Esophagus squamous epithelium (tissue), 5 donors: ENCODE measurements around the gene AP3B2. TPM values are rescaled to one million over a fixed set of nuclear protein-coding genes. Genes with fewer than 3 reads are reported as not detected.
A peak's percentile ranks its signal among the peaks of the same experiment; 100 is the strongest.
"Not testable (repeated sequence)": the region's sequence is repeated elsewhere in the genome, so short reads cannot be mapped to it uniquely, and the experiment has no call there.

Source experiments
- DNase-seq: peaks from one replicate; lab custom pipeline; 2025; lab: John Stamatoyannopoulos, UW
- H3K27ac ChIP-seq, 4 donors: fragments of 200-600 bp; sonication (generic); one replicate each; pipeline ENCODE4 v1.5.1; 2016 to 2019; ENCODE audit warnings: mild to moderate bottlenecking in 1 of 4
- H3K27me3 ChIP-seq, 4 donors: fragments of 200-600 bp; sonication (generic); 1 replicate in 3 of 4; 2 replicates in 1 of 4; pipeline versions ENCODE4 v1.5.1 to v1.6.0; 2017 to 2021; ENCODE audit warnings: antibody characterized with exemption in 1 of 4
- H3K36me3 ChIP-seq, 3 donors: fragments of 200-600 bp; sonication (generic); one replicate each; pipeline ENCODE4 v1.5.1; 2016 to 2019
- H3K4me1 ChIP-seq, 3 donors: fragments of 200-600 bp; sonication (generic); one replicate each; pipeline ENCODE4 v1.5.1; 2017 to 2019
- H3K4me3 ChIP-seq, 4 donors: fragments of 200-600 bp; sonication (generic); 1 replicate in 3 of 4; 2 replicates in 1 of 4; pipeline ENCODE4 v1.5.1; 2016 to 2019; ENCODE audit warnings: mild to moderate bottlenecking in 2 of 4, moderate library complexity in 1 of 4
- H3K9me3 ChIP-seq, 3 donors: fragments of 200-600 bp; sonication (generic); one replicate each; pipeline ENCODE4 v1.5.1; 2016 to 2019
- POLR2A ChIP-seq, 4 donors: fragments of 450-650 bp; IDR thresholded peaks; one replicate each; pipeline ENCODE4 v1.6.1; 2017; ENCODE audit warnings: antibody characterized with exemption in 4 of 4, mild to moderate bottlenecking in 4 of 4, moderate library complexity in 3 of 4
- WGBS, 2 donors: methylation state at CpG; one replicate each; pipeline ENCODE4 v1.1.5; 2018; 5-methylcytosine and 5-hydroxymethylcytosine counted together
- intact Hi-C: fragments of 100-400 bp; cut with DNase I; formaldehyde crosslinking; loops from one replicate; pipeline ENCODE4 v1.15.0; 2022
- total RNA-seq, 4 donors: library from RNA; depleted of rRNA; stranded (reverse); fragments of >200 nt; gene quantifications; one replicate each; pipeline ENCODE4 v1.1.0, GENCODE V29; 2016
- TF ChIP-seq, protein P1 (sequence below), 6 experiments: fragments of 450-650 bp in 4 of 6; fragments of 200-600 bp in 2 of 6; sonication (generic) in 2 of 6; IDR thresholded peaks; one replicate each; pipeline ENCODE4 v1.5.1; 2016 to 2019; ENCODE audit warnings: antibody characterized with exemption in 6 of 6, mild to moderate bottlenecking in 4 of 6, moderate library complexity in 4 of 6
- donor health status: DM: yes; HTN: yes; CAD: no.

AP3B2 gene
- total RNA-seq, 4 donors from 2014 or later, result 0.62 to 3.2 (median 1.7) TPM; not detected in 1

- H3K36me3 ChIP-seq, result no peaks in the 10 kb centered on the region
- DNase-seq, result no peak
- H3K4me3 ChIP-seq, result peak overlapping the region; percentile 32 to 68 (median 48)
- no peak for TF ChIP-seq POLR2A (IDR thresholded peaks at IDR 0.05)
- TF ChIP-seq, protein P1, sequence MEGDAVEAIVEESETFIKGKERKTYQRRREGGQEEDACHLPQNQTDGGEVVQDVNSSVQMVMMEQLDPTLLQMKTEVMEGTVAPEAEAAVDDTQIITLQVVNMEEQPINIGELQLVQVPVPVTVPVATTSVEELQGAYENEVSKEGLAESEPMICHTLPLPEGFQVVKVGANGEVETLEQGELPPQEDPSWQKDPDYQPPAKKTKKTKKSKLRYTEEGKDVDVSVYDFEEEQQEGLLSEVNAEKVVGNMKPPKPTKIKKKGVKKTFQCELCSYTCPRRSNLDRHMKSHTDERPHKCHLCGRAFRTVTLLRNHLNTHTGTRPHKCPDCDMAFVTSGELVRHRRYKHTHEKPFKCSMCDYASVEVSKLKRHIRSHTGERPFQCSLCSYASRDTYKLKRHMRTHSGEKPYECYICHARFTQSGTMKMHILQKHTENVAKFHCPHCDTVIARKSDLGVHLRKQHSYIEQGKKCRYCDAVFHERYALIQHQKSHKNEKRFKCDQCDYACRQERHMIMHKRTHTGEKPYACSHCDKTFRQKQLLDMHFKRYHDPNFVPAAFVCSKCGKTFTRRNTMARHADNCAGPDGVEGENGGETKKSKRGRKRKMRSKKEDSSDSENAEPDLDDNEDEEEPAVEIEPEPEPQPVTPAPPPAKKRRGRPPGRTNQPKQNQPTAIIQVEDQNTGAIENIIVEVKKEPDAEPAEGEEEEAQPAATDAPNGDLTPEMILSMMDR (IDR thresholded peaks at IDR 0.05), result no peak
- peaks cover 0 to 71% (median 16%) of the 10 kb centered on the region in 4 donors for H3K27me3 ChIP-seq
- peak overlapping the region in 3 of 4 donors; percentile 2 to 57 (median 47) for H3K27ac ChIP-seq
- H3K9me3 ChIP-seq, result no peaks in the 10 kb centered on the region
- intact Hi-C loops, result no loop called here
- H3K4me1 ChIP-seq, result peaks cover 12 to 31% (median 15%) of the 10 kb centered on the region in 3 donors
- no CpG with 5 or more reads among the region's 49 CpGs for WGBS, 2 donors
Observed at GRCh38 chr15:82647835-82648256, 61.8 kb downstream of the AP3B2 start.

- Histone ChIP-seq H3K27ac (peak within 1 kb of the TSS in 3 of 4 donors; percentile 2 to 57 (median 47)), H3K36me3 (no peaks in the 10 kb centered on the region), H3K4me1 (peaks cover 12 to 31% (median 15%) of the 10 kb centered on the region in 3 donors), H3K27me3 (peaks cover 0 to 77% (median 16%) of the 10 kb centered on the region in 4 donors), H3K4me3 (peak within 1 kb of the TSS; percentile 32 to 68 (median 48)), H3K9me3 (no peaks in the 10 kb centered on the region)
- intact Hi-C loops, result no loop called here
- TF ChIP-seq, protein P1 (IDR thresholded peaks at IDR 0.05), result no peak
- peak in 2 of 4 donors; percentile 7 to 24 for TF ChIP-seq POLR2A (IDR thresholded peaks at IDR 0.05)
- DNase-seq, result no peak
- WGBS, 2 donors, result no CpG with 5 or more reads among the region's 96 CpGs
Observed at GRCh38 chr15:82647045-82647834, 62.4 kb downstream of the AP3B2 start, which contains the start of gene CPEB1. Gene CPEB1, minus strand, starts transcription at chr15:82647363. Its CDS starts 18,904 bp downstream, at chr15:82628459.

- Histone ChIP-seq H3K36me3 (no peaks in the 10 kb centered on the region), H3K4me3 (peak overlapping the region; percentile 32 to 68 (median 48)), H3K4me1 (peaks cover 12 to 31% (median 15%) of the 10 kb centered on the region in 3 donors), H3K27me3 (peaks cover 0 to 82% (median 16%) of the 10 kb centered on the region in 4 donors), H3K9me3 (no peaks in the 10 kb centered on the region), H3K27ac (no peak overlapping the region)
- intact Hi-C loops, result no loop called here
- TF ChIP-seq, protein P1 (IDR thresholded peaks at IDR 0.05), result no peak
- no peak for TF ChIP-seq POLR2A (IDR thresholded peaks at IDR 0.05)
- no peak for DNase-seq
- 11 to 27% methylated on average over 7 to 14 of the region's 56 CpGs for WGBS, 2 donors
Observed at GRCh38 chr15:82646250-82647044, 63.2 kb downstream of the AP3B2 start.

- DNase-seq, H3K27ac ChIP-seq, H3K4me3 ChIP-seq, intact Hi-C loops, H3K36me3 ChIP-seq, H3K9me3 ChIP-seq: not testable (repeated sequence)
- peaks cover 0 to 90% (median 16%) of the 10 kb centered on the region in 4 donors for H3K27me3 ChIP-seq
- WGBS, 2 donors, result 76 to 84% methylated on average over 32 to 34 of the region's 34 CpGs
- peaks cover 12 to 31% (median 15%) of the 10 kb centered on the region in 3 donors for H3K4me1 ChIP-seq
Observed at GRCh38 chr15:82644967-82645852, 64.5 kb downstream of the AP3B2 start.

- 59 to 62% methylated on average over 3 of the region's 3 CpGs for WGBS, 2 donors
- no peak overlapping the region for H3K27ac ChIP-seq
- H3K4me3 ChIP-seq, result no peak overlapping the region
- DNase-seq, result no peak
- peaks cover 12 to 31% (median 15%) of the 10 kb centered on the region in 3 donors for H3K4me1 ChIP-seq
- intact Hi-C loops, result no loop called here
- TF ChIP-seq, protein P1 (IDR thresholded peaks at IDR 0.05), result no peak
- TF ChIP-seq POLR2A (IDR thresholded peaks at IDR 0.05), result no peak
- no peaks in the 10 kb centered on the region for H3K9me3 ChIP-seq
- H3K27me3 ChIP-seq, result peaks cover 0 to 91% (median 16%) of the 10 kb centered on the region in 4 donors
- H3K36me3 ChIP-seq, result no peaks in the 10 kb centered on the region
Observed at GRCh38 chr15:82643992-82644391, 65.7 kb downstream of the AP3B2 start.
